Stimulated activated CD4-positive, alpha-beta T cell treated with anti-CD3 and anti-CD28 coated beads, Interleukin-12 subunit alpha, Interleukin-12 subunit beta, amount 100 ng/mL, for 24 hours (primary cell): Measurements from ENCODE around the gene TPSB2.

Experiments
- DNase-seq, 2 experiments: peaks; one replicate each; pipeline ENCODE4 v3.0.0-alpha.2; 2020; ENCODE audit warnings: low read depth in 2 of 2

TPSB2 gene

GRCh38 chr16:1182950-1183907 is 46.8 kb downstream of the TPSB2 start:
- DNase-seq, result no peak

- DNase-seq, result no peak
Measured at GRCh38 chr16:1182316-1182671, 47.7 kb downstream of the TPSB2 start.

GRCh38 chr16:1181404-1182315 is 48.3 kb downstream of the TPSB2 start:
- no peak for DNase-seq

GRCh38 chr16:1180549-1181403 is 49.2 kb downstream of the TPSB2 start:
- no peak for DNase-seq
